ENCODE results near the gene MAB21L3. TPM values are rescaled to one million over a fixed set of nuclear protein-coding genes. Genes with fewer than 3 reads are reported as not detected.

MAB21L3 gene
- total RNA-seq, 4 donors from 2014 or later = not detected

DNA sequence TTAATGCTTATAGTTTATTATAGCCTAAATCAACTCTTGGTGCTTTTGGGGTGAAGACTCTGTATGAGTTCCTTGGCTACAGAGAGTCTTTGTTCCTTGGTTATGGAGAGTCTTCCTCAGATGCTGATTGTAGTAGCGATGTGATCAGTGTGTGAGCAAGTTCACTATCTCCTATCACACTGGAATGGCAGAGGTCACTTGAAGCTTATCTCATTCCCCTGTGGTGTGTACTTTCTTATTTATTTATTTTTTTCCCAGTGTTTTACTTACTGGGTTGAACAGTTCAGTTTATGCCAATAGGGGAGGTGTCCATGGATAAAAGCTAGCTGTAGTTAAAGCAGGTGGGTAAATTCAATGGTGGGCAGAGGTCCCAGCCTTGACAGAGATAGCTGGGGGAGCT is 20.1 kb upstream of the MAB21L3 start:
- intact Hi-C loops (cut with DNase I; ENCODE audit: low total_unique reads) = no loop called here
- H3K36me3 ChIP-seq = no peaks in the 10 kb centered on the region
- H3K9me3 ChIP-seq = no peaks in the 10 kb centered on the region
- TF ChIP-seq, protein P1, sequence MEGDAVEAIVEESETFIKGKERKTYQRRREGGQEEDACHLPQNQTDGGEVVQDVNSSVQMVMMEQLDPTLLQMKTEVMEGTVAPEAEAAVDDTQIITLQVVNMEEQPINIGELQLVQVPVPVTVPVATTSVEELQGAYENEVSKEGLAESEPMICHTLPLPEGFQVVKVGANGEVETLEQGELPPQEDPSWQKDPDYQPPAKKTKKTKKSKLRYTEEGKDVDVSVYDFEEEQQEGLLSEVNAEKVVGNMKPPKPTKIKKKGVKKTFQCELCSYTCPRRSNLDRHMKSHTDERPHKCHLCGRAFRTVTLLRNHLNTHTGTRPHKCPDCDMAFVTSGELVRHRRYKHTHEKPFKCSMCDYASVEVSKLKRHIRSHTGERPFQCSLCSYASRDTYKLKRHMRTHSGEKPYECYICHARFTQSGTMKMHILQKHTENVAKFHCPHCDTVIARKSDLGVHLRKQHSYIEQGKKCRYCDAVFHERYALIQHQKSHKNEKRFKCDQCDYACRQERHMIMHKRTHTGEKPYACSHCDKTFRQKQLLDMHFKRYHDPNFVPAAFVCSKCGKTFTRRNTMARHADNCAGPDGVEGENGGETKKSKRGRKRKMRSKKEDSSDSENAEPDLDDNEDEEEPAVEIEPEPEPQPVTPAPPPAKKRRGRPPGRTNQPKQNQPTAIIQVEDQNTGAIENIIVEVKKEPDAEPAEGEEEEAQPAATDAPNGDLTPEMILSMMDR (IDR thresholded peaks at IDR 0.05) = no peak
- TF ChIP-seq POLR2A (IDR thresholded peaks at IDR 0.05) = no peak
- no peak for DNase-seq
- no peak overlapping the region for H3K4me3 ChIP-seq
- H3K27ac ChIP-seq = no peak overlapping the region
- no peaks in the 10 kb centered on the region for H3K4me1 ChIP-seq
- no peaks in the 10 kb centered on the region for H3K27me3 ChIP-seq

DNA sequence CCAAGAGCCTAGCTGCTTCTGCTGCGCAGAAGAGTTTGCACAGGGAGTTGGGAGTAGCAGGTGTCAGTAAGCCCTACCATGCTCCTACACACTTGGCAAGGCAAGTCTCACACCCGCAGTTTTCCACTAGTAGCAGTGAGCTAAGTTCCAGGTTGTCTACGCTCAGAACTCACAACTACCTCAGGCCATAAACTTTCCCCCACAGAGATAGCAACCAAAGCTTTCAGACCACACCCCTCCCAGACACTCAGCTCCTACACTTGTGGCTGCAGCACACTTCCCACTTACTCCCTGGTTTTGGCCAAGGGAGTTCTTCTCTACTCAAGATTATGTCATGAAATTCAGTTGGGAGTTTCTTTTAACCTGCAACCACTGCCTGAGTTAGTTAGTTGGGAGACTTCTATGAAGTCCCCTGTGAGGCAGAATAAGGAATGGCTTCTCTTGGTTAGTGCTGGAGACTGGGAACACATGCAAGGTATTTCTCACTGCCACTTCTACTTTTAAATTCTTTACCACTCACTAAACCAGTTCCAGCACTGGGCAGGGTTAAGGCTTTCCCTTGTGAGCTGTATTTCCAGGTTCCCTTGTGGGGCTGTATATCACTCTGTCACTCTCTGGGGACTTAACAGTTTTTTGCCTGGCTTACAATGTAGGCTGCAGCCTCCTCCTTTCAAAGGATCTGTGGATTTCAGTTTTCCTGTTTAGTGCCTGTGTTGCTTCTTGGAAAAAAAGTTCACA is 18.3 kb upstream of the MAB21L3 start:
- DNase-seq = no peak
- Histone ChIP-seq H3K4me1 (no peaks in the 10 kb centered on the region), H3K27me3 (no peaks in the 10 kb centered on the region), H3K27ac (no peak overlapping the region), H3K36me3 (no peaks in the 10 kb centered on the region), H3K4me3 (no peak overlapping the region), H3K9me3 (no peaks in the 10 kb centered on the region)
- intact Hi-C loops (cut with DNase I; ENCODE audit: low total_unique reads) = no loop called here
- TF ChIP-seq, protein P1 (IDR thresholded peaks at IDR 0.05) = no peak
- TF ChIP-seq POLR2A (IDR thresholded peaks at IDR 0.05) = no peak

DNA sequence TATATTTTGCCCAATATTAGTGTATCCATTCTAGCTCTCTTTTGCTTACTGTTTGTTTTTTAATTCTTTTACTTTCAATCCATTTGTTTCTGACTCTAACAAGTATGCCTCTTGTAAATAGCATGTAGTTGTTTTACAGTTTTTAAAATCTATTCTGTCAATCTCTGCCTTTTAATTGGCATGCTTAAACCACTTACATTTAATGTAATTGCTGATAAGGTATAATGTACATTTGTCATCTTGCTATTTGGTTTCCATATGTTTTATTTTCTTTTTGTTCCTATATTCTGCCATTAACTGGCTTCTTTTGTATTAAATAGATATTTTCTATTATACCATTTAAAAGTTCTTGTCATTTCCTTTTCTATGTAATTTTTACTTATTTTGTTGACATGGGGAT is 16.2 kb upstream of the MAB21L3 start:
- intact Hi-C loops (cut with DNase I; ENCODE audit: low total_unique reads) = no loop called here
- H3K36me3 ChIP-seq = no peaks in the 10 kb centered on the region
- H3K9me3 ChIP-seq = no peaks in the 10 kb centered on the region
- no peak for DNase-seq
- no peak overlapping the region for H3K4me3 ChIP-seq
- no peaks in the 10 kb centered on the region for H3K27me3 ChIP-seq
- TF ChIP-seq, protein P1 (IDR thresholded peaks at IDR 0.05) = no peak
- no peak for TF ChIP-seq POLR2A (IDR thresholded peaks at IDR 0.05)
- no peak overlapping the region for H3K27ac ChIP-seq
- H3K4me1 ChIP-seq = no peaks in the 10 kb centered on the region

DNA sequence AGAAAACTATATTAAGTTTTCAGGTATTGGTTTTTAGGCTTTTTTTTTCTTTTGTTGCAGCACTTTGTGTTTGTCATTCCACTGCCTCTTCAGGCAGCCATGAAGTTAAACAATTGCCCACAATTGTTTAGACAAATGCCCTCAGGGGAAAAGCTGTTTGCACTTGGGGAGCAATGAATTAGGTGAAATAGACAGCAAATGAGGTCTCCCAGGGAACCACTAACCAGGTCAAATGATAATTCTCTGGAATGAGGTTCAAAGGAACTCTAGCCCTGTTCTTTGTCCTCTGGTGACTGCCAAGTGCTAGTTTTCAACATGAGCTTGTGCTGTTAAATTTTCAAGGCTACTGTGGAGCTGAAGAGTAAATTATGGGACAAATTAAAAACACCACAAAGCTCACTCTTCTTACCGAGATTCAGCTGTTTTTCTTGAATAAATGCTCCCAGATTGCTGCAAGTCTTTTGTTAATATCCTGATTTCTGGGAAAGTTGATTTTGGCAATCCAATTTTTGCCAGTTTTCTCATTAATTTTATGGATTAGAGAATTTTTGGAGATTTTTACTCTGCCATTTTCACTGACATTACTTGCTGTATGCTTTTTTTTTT is 15.1 kb upstream of the MAB21L3 start:
- intact Hi-C loops (cut with DNase I; ENCODE audit: low total_unique reads) = no loop called here
- H3K27ac ChIP-seq = no peak overlapping the region
- no peak overlapping the region for H3K4me3 ChIP-seq
- no peaks in the 10 kb centered on the region for H3K9me3 ChIP-seq
- no peaks in the 10 kb centered on the region for H3K27me3 ChIP-seq
- no peaks in the 10 kb centered on the region for H3K36me3 ChIP-seq
- TF ChIP-seq, protein P1 (IDR thresholded peaks at IDR 0.05) = no peak
- TF ChIP-seq POLR2A (IDR thresholded peaks at IDR 0.05) = no peak
- no peak for DNase-seq
- H3K4me1 ChIP-seq = no peaks in the 10 kb centered on the region

DNA sequence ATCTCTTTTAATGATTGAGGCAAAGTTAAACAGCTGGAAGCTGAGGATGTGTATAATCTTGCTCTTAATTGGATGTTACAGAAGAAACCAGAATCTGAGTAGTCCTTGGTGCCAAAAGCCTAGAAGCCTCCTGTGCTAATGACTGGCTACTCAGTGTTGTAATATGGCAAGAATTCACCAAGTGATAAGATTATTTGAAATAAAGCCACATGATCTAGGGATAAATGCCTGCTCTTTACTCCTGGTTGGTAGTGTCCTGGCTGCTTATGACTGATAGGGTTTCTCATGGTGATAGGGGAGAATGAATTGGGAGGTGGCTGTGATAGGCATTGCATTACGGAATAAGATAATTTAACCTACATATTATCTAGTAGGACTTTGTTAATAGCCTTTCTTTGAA is 13.6 kb upstream of the MAB21L3 start:
- DNase-seq = no peak
- no peak for TF ChIP-seq POLR2A (IDR thresholded peaks at IDR 0.05)
- TF ChIP-seq, protein P1 (IDR thresholded peaks at IDR 0.05) = no peak

More for the DNA sequence above, 13.6 kb upstream of the MAB21L3 start:
- intact Hi-C loops (cut with DNase I; ENCODE audit: low total_unique reads) = no loop called here
- Histone ChIP-seq H3K4me1 (no peaks in the 10 kb centered on the region), H3K9me3 (no peaks in the 10 kb centered on the region), H3K27me3 (no peaks in the 10 kb centered on the region), H3K27ac (no peak overlapping the region), H3K36me3 (no peaks in the 10 kb centered on the region), H3K4me3 (no peak overlapping the region)

Data from uterus (tissue), 4 donors.